PFSK-1 (cell line): ENCODE results near the gene TGFBRAP1.

Experiments used
- FOXP2 ChIP-seq: optimal IDR thresholded peaks from 2 replicates; pipeline ENCODE3; 2011; ENCODE audit warnings: borderline replicate concordance, control low read depth, inconsistent platforms; ENCODE audit not compliant: insufficient read depth; ENCODE audit errors: extremely low read length, extremely low read depth
- POLR2AphosphoS5 ChIP-seq: IDR thresholded peaks from 2 replicates; pipeline ENCODE4 v1.6.1; 2012; ENCODE audit warnings: low read depth, mild to moderate bottlenecking, control low read depth, low read length, moderate library complexity
- SIN3A ChIP-seq: IDR thresholded peaks from 2 replicates; pipeline ENCODE4 v1.6.1; 2012; ENCODE audit warnings: mild to moderate bottlenecking, low read length, moderate library complexity, borderline replicate concordance; ENCODE audit not compliant: insufficient read depth
- TAF1 ChIP-seq: IDR thresholded peaks from 2 replicates; pipeline ENCODE4 v1.6.1; 2012; ENCODE audit warnings: low read length, control low read depth, borderline replicate concordance; ENCODE audit not compliant: insufficient read depth
- TF ChIP-seq, protein P1 (sequence below), 2 experiments: IDR thresholded peaks; 2 replicates each; pipeline versions ENCODE4 v1.6.1 to v1.8.0; 2011 to 2012; ENCODE audit warnings: low read depth in 2 of 2, low read length in 2 of 2, control low read depth in 1 of 2, inconsistent platforms in 1 of 2, mild to moderate bottlenecking in 1 of 2, moderate library complexity in 1 of 2; ENCODE audit not compliant: insufficient read depth in 1 of 2

The TGFBRAP1 gene

DNA sequence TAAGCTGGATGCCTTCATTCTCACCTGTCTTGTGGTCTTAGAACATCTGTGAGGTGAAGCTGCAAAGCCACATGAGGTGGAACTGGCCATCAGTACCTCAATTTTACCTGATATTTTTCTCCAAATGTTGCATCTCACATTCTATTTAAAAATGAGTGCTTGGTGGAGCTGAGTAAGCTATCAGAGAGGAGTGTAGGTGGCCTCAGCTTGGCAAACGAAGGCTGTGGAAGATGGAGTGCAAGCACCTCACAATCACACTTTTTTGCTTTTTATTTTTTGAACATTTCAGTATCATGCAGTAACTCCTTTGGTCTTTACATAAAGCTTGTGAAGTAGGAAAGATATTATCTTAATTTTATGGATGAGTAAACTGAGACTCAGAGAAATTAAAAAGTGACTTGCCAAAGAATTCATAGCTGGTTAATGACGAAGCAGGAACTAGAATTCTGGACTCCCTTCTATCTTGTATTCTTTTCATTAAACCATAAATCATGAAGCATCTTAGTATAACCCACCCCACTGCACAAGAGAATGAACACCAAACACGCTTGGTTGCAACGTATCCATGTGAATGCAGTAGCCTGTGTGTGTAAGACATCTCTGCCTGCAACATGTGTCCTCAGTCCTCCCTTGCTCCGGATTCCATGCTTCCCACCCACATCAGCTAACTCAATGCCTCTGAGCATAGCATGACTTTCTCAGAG, 35.1 kb upstream of the TGFBRAP1 start:
- TF ChIP-seq FOXP2 (no peak), SIN3A (no peak), TAF1 (no peak), POLR2AphosphoS5 (no peak)
- TF ChIP-seq, protein P1, sequence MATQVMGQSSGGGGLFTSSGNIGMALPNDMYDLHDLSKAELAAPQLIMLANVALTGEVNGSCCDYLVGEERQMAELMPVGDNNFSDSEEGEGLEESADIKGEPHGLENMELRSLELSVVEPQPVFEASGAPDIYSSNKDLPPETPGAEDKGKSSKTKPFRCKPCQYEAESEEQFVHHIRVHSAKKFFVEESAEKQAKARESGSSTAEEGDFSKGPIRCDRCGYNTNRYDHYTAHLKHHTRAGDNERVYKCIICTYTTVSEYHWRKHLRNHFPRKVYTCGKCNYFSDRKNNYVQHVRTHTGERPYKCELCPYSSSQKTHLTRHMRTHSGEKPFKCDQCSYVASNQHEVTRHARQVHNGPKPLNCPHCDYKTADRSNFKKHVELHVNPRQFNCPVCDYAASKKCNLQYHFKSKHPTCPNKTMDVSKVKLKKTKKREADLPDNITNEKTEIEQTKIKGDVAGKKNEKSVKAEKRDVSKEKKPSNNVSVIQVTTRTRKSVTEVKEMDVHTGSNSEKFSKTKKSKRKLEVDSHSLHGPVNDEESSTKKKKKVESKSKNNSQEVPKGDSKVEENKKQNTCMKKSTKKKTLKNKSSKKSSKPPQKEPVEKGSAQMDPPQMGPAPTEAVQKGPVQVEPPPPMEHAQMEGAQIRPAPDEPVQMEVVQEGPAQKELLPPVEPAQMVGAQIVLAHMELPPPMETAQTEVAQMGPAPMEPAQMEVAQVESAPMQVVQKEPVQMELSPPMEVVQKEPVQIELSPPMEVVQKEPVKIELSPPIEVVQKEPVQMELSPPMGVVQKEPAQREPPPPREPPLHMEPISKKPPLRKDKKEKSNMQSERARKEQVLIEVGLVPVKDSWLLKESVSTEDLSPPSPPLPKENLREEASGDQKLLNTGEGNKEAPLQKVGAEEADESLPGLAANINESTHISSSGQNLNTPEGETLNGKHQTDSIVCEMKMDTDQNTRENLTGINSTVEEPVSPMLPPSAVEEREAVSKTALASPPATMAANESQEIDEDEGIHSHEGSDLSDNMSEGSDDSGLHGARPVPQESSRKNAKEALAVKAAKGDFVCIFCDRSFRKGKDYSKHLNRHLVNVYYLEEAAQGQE (IDR thresholded peaks at IDR 0.05; ENCODE audit: insufficient read depth in 1 of 2, low read depth in 2 of 2, low read length in 2 of 2): no peak

DNA sequence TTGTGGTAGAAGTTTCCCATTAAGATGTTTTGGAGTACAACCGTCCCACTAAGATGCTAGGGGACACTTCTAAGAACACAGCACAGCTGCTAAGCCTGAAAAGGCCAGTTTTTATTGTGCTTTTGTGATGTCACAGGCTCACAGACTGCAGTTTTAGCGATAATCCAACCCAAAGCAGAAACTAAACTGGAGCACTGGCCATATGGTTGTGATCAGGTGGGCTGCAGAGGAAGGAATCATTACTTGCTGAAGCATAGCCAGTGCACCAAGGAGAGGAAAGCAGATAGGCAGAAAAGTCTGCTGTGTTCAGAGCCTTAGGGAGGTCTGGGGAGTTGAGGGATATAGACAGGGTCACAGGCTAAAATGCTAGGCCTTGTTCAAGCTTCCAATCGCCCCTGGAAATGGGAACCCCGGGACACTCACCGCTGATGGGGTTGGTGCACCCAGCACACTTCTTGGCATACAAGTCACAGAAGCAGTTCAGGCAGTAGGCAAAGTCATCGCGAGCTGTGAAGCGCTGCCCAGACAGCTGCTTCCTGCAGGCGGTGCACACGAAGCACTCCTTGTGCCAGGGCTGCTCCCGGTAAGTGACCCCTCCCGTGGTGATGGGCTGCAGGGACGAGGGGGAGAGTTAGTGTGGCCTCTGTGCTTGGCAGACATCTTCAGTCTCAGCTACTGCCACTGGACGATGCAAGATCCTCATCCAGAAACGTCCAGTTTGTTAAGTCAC, 33.5 kb upstream of the TGFBRAP1 start:
- TF ChIP-seq SIN3A: no peak
- no peak for TF ChIP-seq POLR2AphosphoS5
- TF ChIP-seq, protein P1 (IDR thresholded peaks at IDR 0.05; ENCODE audit: insufficient read depth in 1 of 2, low read depth in 2 of 2, low read length in 2 of 2): no peak
- no peak for TF ChIP-seq TAF1
- TF ChIP-seq FOXP2: no peak

DNA sequence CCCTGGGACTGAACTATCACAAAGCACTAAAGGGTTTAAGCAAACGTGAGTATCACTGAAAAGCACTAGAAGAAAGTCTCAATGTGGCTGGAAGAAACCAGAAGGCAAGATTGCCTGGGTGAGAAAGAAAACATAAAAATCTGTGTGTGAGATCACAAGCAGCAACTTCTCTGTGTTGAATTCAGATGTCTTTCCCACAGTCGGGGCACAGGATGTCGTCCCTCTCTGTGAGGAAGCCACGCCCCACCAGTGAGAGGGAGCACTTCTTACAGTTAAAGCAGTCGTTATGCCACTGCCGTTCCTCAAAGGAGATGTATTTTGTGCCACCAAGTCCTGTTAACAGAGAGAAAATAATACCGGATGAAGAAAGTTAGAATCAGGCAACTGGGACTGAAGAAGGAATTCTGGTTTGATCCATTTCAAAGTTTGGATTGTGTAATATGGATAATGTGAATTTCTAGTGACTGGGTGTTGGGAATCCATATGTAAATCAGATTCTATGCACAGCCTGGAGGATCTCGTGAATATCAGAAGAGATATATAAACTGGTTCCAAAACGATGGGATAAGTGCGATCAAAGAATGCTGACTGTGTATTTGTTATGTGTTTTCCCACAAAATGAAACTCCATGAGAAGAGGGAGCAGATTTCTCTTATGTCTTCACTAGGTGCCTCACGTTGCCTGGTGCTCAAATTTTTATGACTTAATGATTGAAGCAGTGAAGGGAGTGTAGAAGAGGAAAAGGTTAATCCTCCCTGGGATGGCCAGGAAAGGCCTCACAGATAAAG, 31.8 kb upstream of the TGFBRAP1 start:
- TF ChIP-seq TAF1 (no peak), POLR2AphosphoS5 (no peak), SIN3A (no peak), FOXP2 (no peak)
- TF ChIP-seq, protein P1 (IDR thresholded peaks at IDR 0.05; ENCODE audit: insufficient read depth in 1 of 2, low read depth in 2 of 2, low read length in 2 of 2): no peak

DNA sequence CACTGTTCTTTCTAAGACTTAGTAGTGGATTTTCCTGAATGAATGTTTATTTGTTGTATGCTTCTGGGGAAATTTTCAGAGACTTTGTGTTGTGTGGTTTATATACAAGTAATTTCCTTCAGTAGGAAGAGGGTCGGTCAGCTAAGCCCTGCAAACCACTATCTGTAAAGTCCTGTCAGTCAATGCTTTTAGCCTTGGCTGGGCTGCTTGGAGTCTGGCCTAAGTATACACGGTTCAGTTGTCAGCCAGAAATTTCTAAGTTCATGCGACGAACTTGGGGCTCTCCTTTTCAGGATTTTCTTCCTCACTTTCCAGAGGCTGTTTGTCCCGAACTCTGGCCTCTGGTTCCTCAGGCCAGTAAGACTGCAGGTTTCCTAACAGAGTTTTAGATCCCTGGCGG, 29.1 kb upstream of the TGFBRAP1 start:
- TF ChIP-seq, protein P1 (IDR thresholded peaks at IDR 0.05; ENCODE audit: insufficient read depth in 1 of 2, low read depth in 2 of 2, low read length in 2 of 2): no peak
- TF ChIP-seq TAF1 (no peak), POLR2AphosphoS5 (no peak)
